BJ (cell line): ENCODE measurements around the gene NGLY1. TPM values are rescaled to one million over a fixed set of nuclear protein-coding genes. Genes with fewer than 3 reads are reported as not detected.

Experiments
- CTCF ChIA-PET: fragments of 350-600 bp; formaldehyde crosslinking; extraction: SDS; loops from one replicate; lab custom pipeline; 2021; ENCODE audit warnings: antibody characterized with exemption, inconsistent platforms; lab: Yijun Ruan, JAX
- POLR2A ChIA-PET: fragments of 300-600 bp; sonication (Branson Sonifier 250); formaldehyde crosslinking; extraction: SDS; loops from one replicate; lab custom pipeline; 2021; ENCODE audit warnings: antibody characterized with exemption; lab: Charles Lee
- DNase-seq: peaks from one replicate; pipeline ENCODE4 v3.0.0-alpha.2; 2011; ENCODE audit warnings: low read depth
- H3K27me3 ChIP-seq: 2 replicates; pipeline ENCODE4 v1.6.0; 2011; ENCODE audit warnings: low read length; ENCODE audit not compliant: control insufficient read depth, insufficient read depth
- H3K36me3 ChIP-seq: 2 replicates; pipeline ENCODE4 v1.5.1; 2011; ENCODE audit warnings: low read length; ENCODE audit not compliant: control insufficient read depth, insufficient read depth
- H3K4me3 ChIP-seq: 2 replicates; pipeline ENCODE4 v1.5.1; 2011; ENCODE audit warnings: low read depth, mild to moderate bottlenecking, control low read depth, low read length
- CTCF ChIP-seq: IDR thresholded peaks from 2 replicates; pipeline ENCODE4 v1.5.1; 2011; ENCODE audit warnings: low read depth, mild to moderate bottlenecking, control low read depth, inconsistent platforms, low read length, moderate library complexity; ENCODE audit not compliant: insufficient read depth
- polyA plus RNA-seq: library from polyadenylated mRNA; depleted of rRNA; stranded (reverse); fragments of >200 nt; gene quantifications from 2 replicates; pipeline ENCODE4 v1.2.3, GENCODE V29; 2011

The NGLY1 gene
- polyA plus RNA-seq, 1 experiment, result 8.2 TPM

GRCh38 chr3:25706213-25706612 lies 77.0 kb downstream of the NGLY1 start:
- ChIA-PET POLR2A (no interaction called here), CTCF (interaction anchor here (1.1 kb wide), 1 partner anchor 9 kb away, joined by 3 read pairs; no protein-coding TSS in a partner anchor)
- no peaks in the 10 kb centered on the region for H3K27me3 ChIP-seq
- no peak overlapping the region for H3K4me3 ChIP-seq
- H3K36me3 ChIP-seq, result no peaks in the 10 kb centered on the region
- no peak for DNase-seq
- TF ChIP-seq CTCF, result no peak

- ChIA-PET CTCF (interaction anchor here (0.9 to 1.2 kb wide), 2 partner anchors 9 to 15 kb away, joined by 3 read pairs; no protein-coding TSS in a partner anchor), POLR2A (no interaction called here)
- no peak for TF ChIP-seq CTCF
- Histone ChIP-seq H3K27me3 (no peaks in the 10 kb centered on the region), H3K36me3 (no peaks in the 10 kb centered on the region), H3K4me3 (no peak overlapping the region)
- DNase-seq, result no peak
Observed at GRCh38 chr3:25697553-25697952, 85.7 kb downstream of the NGLY1 start.

- H3K27me3 ChIP-seq, result no peaks in the 10 kb centered on the region
- TF ChIP-seq CTCF, result no peak
- ChIA-PET POLR2A (no interaction called here), CTCF (no interaction called here)
- no peaks in the 10 kb centered on the region for H3K36me3 ChIP-seq
- no peak overlapping the region for H3K4me3 ChIP-seq
- no peak for DNase-seq
Observed at GRCh38 chr3:25695731-25696420, 87.4 kb downstream of the NGLY1 start.

- ChIA-PET CTCF (no interaction called here), POLR2A (no interaction called here)
- H3K4me3 ChIP-seq, result no peak overlapping the region
- no peak for TF ChIP-seq CTCF
- H3K27me3 ChIP-seq, result no peaks in the 10 kb centered on the region
- no peak for DNase-seq
- no peaks in the 10 kb centered on the region for H3K36me3 ChIP-seq
Observed at GRCh38 chr3:25693238-25693637, 90.0 kb downstream of the NGLY1 start.

- DNase-seq, result no peak
- no peaks in the 10 kb centered on the region for H3K27me3 ChIP-seq
- no peaks in the 10 kb centered on the region for H3K36me3 ChIP-seq
- no peak overlapping the region for H3K4me3 ChIP-seq
- no peak for TF ChIP-seq CTCF
- POLR2A ChIA-PET, result no interaction called here
- CTCF ChIA-PET, result no interaction called here
Observed at GRCh38 chr3:25692341-25692740, 90.9 kb downstream of the NGLY1 start.
